Neural cell (in vitro differentiated cells): ENCODE data around the gene HACE1. TPM values are rescaled to one million over a fixed set of nuclear protein-coding genes. Genes with fewer than 3 reads are reported as not detected.
"Not testable (repeated sequence)": the region's sequence is repeated elsewhere in the genome, so short reads cannot be mapped to it uniquely, and the experiment has no call there.

Experiments
- H2AFZ ChIP-seq: fragments of 200-600, 300-800 bp; sonication (generic), shearing (Covaris generic); 2 replicates; pipeline ENCODE4 v1.6.0; 2014; ENCODE audit warnings: low read depth, mild to moderate bottlenecking, antibody characterized with exemption, low read length, moderate library complexity
- H3F3A ChIP-seq: fragments of 200-600 bp; shearing (Covaris generic); 2 replicates; pipeline ENCODE4 v1.6.1; 2016; ENCODE audit warnings: mild to moderate bottlenecking, moderate library complexity, mixed read lengths, antibody characterized with exemption, low read length; ENCODE audit not compliant: insufficient read depth, poor library complexity, severe bottlenecking
- H3K27ac ChIP-seq: fragments of 200-600, 300-800 bp; sonication (generic), shearing (Covaris generic); 2 replicates; pipeline ENCODE4 v1.5.1; 2014; ENCODE audit warnings: mild to moderate bottlenecking, low read length, moderate library complexity
- H3K27me3 ChIP-seq: fragments of 300-800, 200-600 bp; sonication (generic), shearing (Covaris generic); 2 replicates; pipeline ENCODE4 v1.6.0; 2014; ENCODE audit warnings: mild to moderate bottlenecking, low read depth, low read length, moderate library complexity; ENCODE audit not compliant: insufficient read depth
- H3K36me3 ChIP-seq: fragments of 300-800, 200-600 bp; sonication (generic), shearing (Covaris generic); 2 replicates; pipeline ENCODE4 v1.5.1; 2014; ENCODE audit warnings: mild to moderate bottlenecking, antibody characterized with exemption, low read length, moderate library complexity; ENCODE audit not compliant: insufficient read depth
- H3K4me2 ChIP-seq: fragments of 300-800, 200-600 bp; sonication (generic), shearing (Covaris generic); 2 replicates; pipeline ENCODE4 v1.6.0; 2014; ENCODE audit warnings: mild to moderate bottlenecking, low read length
- H3K4me3 ChIP-seq: fragments of 300-800, 200-600 bp; sonication (generic), shearing (Covaris generic); 2 replicates; pipeline ENCODE4 v1.5.1; 2014; ENCODE audit warnings: mild to moderate bottlenecking, low read length, moderate library complexity
- H3K79me2 ChIP-seq: fragments of 200-600 bp; shearing (Covaris generic); replicated peaks from 2 replicates; pipeline ENCODE4 v1.6.0; 2014; ENCODE audit warnings: mild to moderate bottlenecking, low read length, moderate library complexity; ENCODE audit not compliant: insufficient read depth
- H3K9ac ChIP-seq: fragments of 300-800, 200-600 bp; sonication (generic), shearing (Covaris generic); 2 replicates; pipeline ENCODE4 v1.6.1; 2016; ENCODE audit warnings: mild to moderate bottlenecking, low read length, mixed read lengths
- H3K9me2 ChIP-seq: fragments of 200-600 bp; shearing (Covaris generic); 2 replicates; pipeline ENCODE4 v1.6.1; 2016; ENCODE audit warnings: mild to moderate bottlenecking, low read length, mixed read lengths; ENCODE audit not compliant: insufficient read depth
- H3K9me3 ChIP-seq: fragments of 200-600, 300-800 bp; sonication (generic), shearing (Covaris generic); 2 replicates; pipeline ENCODE4 v1.6.1; 2016; ENCODE audit warnings: mild to moderate bottlenecking, mixed run types, low read length, moderate library complexity, mixed read lengths
- H4K20me1 ChIP-seq: fragments of 200-600 bp; shearing (Covaris generic); 2 replicates; pipeline ENCODE4 v1.6.1; 2016; ENCODE audit warnings: mild to moderate bottlenecking, mixed run types; ENCODE audit not compliant: insufficient read depth
- CTCF ChIP-seq: fragments of 450-650 bp; IDR thresholded peaks from 2 replicates; pipeline ENCODE4 v1.5.1; 2014; ENCODE audit warnings: antibody characterized with exemption, mild to moderate bottlenecking, moderate library complexity; ENCODE audit not compliant: poor library complexity, severe bottlenecking
- EP300 ChIP-seq: fragments of 450-650 bp; conservative IDR thresholded peaks from 2 replicates; pipeline ENCODE4 v1.6.1; 2014; ENCODE audit warnings: antibody characterized with exemption, mild to moderate bottlenecking, moderate library complexity; ENCODE audit not compliant: poor library complexity, severe bottlenecking
- MXI1 ChIP-seq: fragments of 450-650 bp; conservative IDR thresholded peaks from 2 replicates; pipeline ENCODE4 v1.6.1; 2014; ENCODE audit warnings: antibody characterized with exemption, mild to moderate bottlenecking; ENCODE audit not compliant: poor library complexity, severe bottlenecking
- POLR2AphosphoS5 ChIP-seq: IDR thresholded peaks from 2 replicates; pipeline ENCODE4 v1.6.1; 2012
- RAD21 ChIP-seq: fragments of 450-650 bp; conservative IDR thresholded peaks from 2 replicates; pipeline ENCODE4 v1.6.1; 2014; ENCODE audit warnings: antibody characterized with exemption, mild to moderate bottlenecking, moderate library complexity
- SMC3 ChIP-seq: fragments of 450-650 bp; conservative IDR thresholded peaks from 2 replicates; pipeline ENCODE4 v1.6.1; 2014; ENCODE audit warnings: antibody characterized with exemption, mild to moderate bottlenecking, moderate library complexity; ENCODE audit not compliant: poor library complexity
- TAF1 ChIP-seq: IDR thresholded peaks from 2 replicates; pipeline ENCODE4 v1.6.1; 2012; ENCODE audit warnings: low read depth
- polyA plus RNA-seq: library from polyadenylated mRNA; depleted of rRNA; stranded (reverse); fragments of >200 nt; gene quantifications from 2 replicates; pipeline ENCODE4 v1.2.3, GENCODE V29; 2014

The HACE1 gene
- polyA plus RNA-seq, 1 donor from 2014 or later: 70.6 TPM

GRCh38 chr6:104908888-104909525 is 49.3 kb upstream of the HACE1 start:
- no peak for TF ChIP-seq SMC3
- Histone ChIP-seq H3K9me3 (no peaks in the 10 kb centered on the region), H2AFZ (no peak overlapping the region), H3K27me3 (no peaks in the 10 kb centered on the region), H3K4me3 (no peak overlapping the region), H3K36me3 (no peaks in the 10 kb centered on the region), H3F3A (no peaks in the 10 kb centered on the region), H3K4me2 (no peak overlapping the region), H3K79me2 (no peaks in the 10 kb centered on the region), H3K27ac (no peak overlapping the region), H3K9me2 (no peaks in the 10 kb centered on the region), H4K20me1 (no peaks in the 10 kb centered on the region), H3K9ac (no peak overlapping the region)

DNA sequence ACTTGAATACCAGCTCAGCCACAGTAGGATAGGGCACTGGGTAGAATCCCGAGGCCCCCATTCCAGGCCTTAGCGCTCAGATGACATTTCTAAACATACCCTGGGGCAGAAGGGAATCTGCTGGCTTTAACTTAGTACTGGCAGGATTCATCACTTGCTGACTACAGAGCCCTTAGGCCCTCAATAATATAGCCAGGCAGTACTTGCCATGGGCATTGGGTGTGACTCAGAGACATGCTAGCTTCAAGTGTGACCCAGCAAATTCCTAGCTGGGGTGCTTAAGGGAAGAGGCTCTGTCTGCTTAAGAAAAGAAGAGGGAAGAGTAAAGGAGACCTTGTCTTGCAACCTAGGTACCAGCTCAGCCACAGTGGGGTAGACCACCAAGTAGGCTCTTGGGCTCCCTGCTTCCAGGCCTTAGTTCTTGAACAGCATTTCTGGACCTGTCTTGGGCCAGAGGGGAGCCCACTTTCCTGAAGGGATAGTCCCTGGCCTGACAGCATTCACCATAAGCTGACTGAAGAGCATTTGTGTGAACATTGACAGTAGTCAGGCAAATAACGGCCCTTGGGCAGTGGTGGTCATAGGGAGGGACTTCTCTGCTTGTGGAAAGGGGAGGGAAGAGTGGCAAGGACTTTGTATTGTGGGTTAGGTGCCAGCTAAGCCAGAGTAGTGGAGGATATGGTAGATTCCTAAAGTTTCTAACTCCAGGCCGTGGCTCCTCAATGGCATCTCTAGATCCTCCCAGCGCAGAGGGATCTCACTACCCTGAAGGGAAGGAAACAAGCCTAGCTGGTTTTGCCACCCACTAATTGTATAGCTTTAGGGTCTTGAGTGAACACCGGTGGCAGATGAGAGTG is 48.5 kb upstream of the HACE1 start:
- no peaks in the 10 kb centered on the region for H3K36me3 ChIP-seq

GRCh38 chr6:104898893-104899292 is 39.2 kb upstream of the HACE1 start:
- not testable (repeated sequence) for H3K27me3 ChIP-seq, H3K9ac ChIP-seq, H3K36me3 ChIP-seq, H2AFZ ChIP-seq, H3K4me3 ChIP-seq, H3K4me2 ChIP-seq, H4K20me1 ChIP-seq, H3K27ac ChIP-seq, H3K79me2 ChIP-seq, H3F3A ChIP-seq, H3K9me2 ChIP-seq, H3K9me3 ChIP-seq

More for the DNA sequence above, 48.5 kb upstream of the HACE1 start:
- Histone ChIP-seq H3K4me3 (no peak overlapping the region), H3K79me2 (no peaks in the 10 kb centered on the region), H2AFZ (no peak overlapping the region), H4K20me1 (no peaks in the 10 kb centered on the region), H3K9ac (no peak overlapping the region), H3K9me2 (no peaks in the 10 kb centered on the region), H3K4me2 (no peak overlapping the region), H3K27me3 (no peaks in the 10 kb centered on the region), H3F3A (no peaks in the 10 kb centered on the region), H3K27ac (no peak overlapping the region), H3K9me3 (no peaks in the 10 kb centered on the region)
- TF ChIP-seq EP300: no peak
- TF ChIP-seq SMC3: no peak
- TF ChIP-seq POLR2AphosphoS5: no peak
- TF ChIP-seq MXI1: no peak
- no peak for TF ChIP-seq TAF1
- no peak for TF ChIP-seq CTCF
- TF ChIP-seq RAD21: no peak
